HepG2 (cell line): Measurements from ENCODE around the gene CLIC1. TPM values are rescaled to one million over a fixed set of nuclear protein-coding genes. Genes with fewer than 3 reads are reported as not detected.

ENCODE experiments used
- EZH2 ChIP-seq: conservative IDR thresholded peaks from 2 replicates; pipeline ENCODE4 v1.6.1; 2012; ENCODE audit warnings: mild to moderate bottlenecking, low read depth, low read length, moderate library complexity
- FOXA3 ChIP-seq: IDR thresholded peaks from 2 replicates; pipeline ENCODE4 v1.6.1; 2016; ENCODE audit warnings: missing genetic modification reagents, missing compliant biosample characterization
- GATAD2A ChIP-seq: IDR thresholded peaks from 2 replicates; pipeline ENCODE4 v1.6.1; 2016
- KAT8 ChIP-seq: IDR thresholded peaks from 2 replicates; pipeline ENCODE4 v1.6.1; 2016; ENCODE audit warnings: missing genetic modification reagents, missing compliant biosample characterization
- MIER3 ChIP-seq: IDR thresholded peaks from 2 replicates; pipeline ENCODE4 v1.6.1; 2016; ENCODE audit warnings: missing compliant biosample characterization, borderline replicate concordance
- NONO ChIP-seq, 2 experiments: fragments of 450-650 bp in 1 of 2; sonication (generic) in 1 of 2; formaldehyde crosslinking in 1 of 2; IDR thresholded peaks in 1 of 2; conservative IDR thresholded peaks in 1 of 2; 2 replicates each; pipeline versions ENCODE4 v1.6.1 to v1.8.0; 2017 to 2022; ENCODE audit warnings: mild to moderate bottlenecking in 1 of 2, missing genetic modification reagents in 1 of 2, moderate library complexity in 1 of 2
- RELA ChIP-seq: sonication (generic); formaldehyde crosslinking; IDR thresholded peaks from 2 replicates; pipeline ENCODE4 v1.4.0; 2020; ENCODE audit warnings: missing genetic modification reagents
- RXRB ChIP-seq: IDR thresholded peaks from 2 replicates; pipeline ENCODE4 v1.6.1; 2016; ENCODE audit warnings: borderline replicate concordance, missing genetic modification reagents, missing compliant biosample characterization
- ZFP1 ChIP-seq: IDR thresholded peaks from 2 replicates; pipeline ENCODE4 v1.6.1; 2016
- ZFP91 ChIP-seq: sonication (generic); formaldehyde crosslinking; IDR thresholded peaks from 2 replicates; pipeline ENCODE4 v1.9.0; 2022; ENCODE audit warnings: missing genetic modification reagents, mild to moderate bottlenecking, borderline replicate concordance
- ZNF256 ChIP-seq: sonication (generic); formaldehyde crosslinking; conservative IDR thresholded peaks from 2 replicates; pipeline ENCODE4 v1.4.0; 2020; ENCODE audit warnings: missing genetic modification reagents
- ZNF280D ChIP-seq: sonication (generic); formaldehyde crosslinking; IDR thresholded peaks from 2 replicates; pipeline ENCODE4 v1.5.1; 2020; ENCODE audit warnings: mild to moderate bottlenecking, missing genetic modification reagents
- ZNF614 ChIP-seq: IDR thresholded peaks from 2 replicates; pipeline ENCODE4 v1.6.1; 2018; ENCODE audit warnings: missing biosample characterization, missing genetic modification reagents, inconsistent platforms, borderline replicate concordance
- ZNF687 ChIP-seq: sonication (generic); formaldehyde crosslinking; IDR thresholded peaks from 2 replicates; pipeline ENCODE4 v1.5.1; 2020; ENCODE audit warnings: mild to moderate bottlenecking, missing genetic modification reagents, moderate library complexity
- ZNF7 ChIP-seq: IDR thresholded peaks from 2 replicates; pipeline ENCODE4 v1.6.1; 2016; ENCODE audit warnings: missing biosample characterization, missing genetic modification reagents
- polyA plus RNA-seq, 8 experiments: library from polyadenylated mRNA; depleted of rRNA in 3 of 8; stranded (reverse) in 7 of 8; unstranded in 1 of 8; fragments of >200 nt; fragmentation: Illumina TruSeq in 4 of 8; extraction: Trizol in 4 of 8; gene quantifications; 2 replicates each; pipeline versions ENCODE4 v1.2.1 to v1.2.3, GENCODE V29; 2011 to 2016; ENCODE audit warnings: low read depth in 4 of 8, missing spikeins in 1 of 8, mixed read lengths in 1 of 8; ENCODE audit not compliant: insufficient read depth in 1 of 8
- total RNA-seq, 5 experiments: library from RNA; depleted of rRNA; stranded (reverse); fragments of >200 nt; fragmentation: Illumina TruSeq; extraction: Trizol; gene quantifications; 2 replicates each; pipeline ENCODE4 v1.2.3, GENCODE V29; 2016; ENCODE audit warnings: low read depth in 1 of 5
- TF ChIP-seq, protein P1 (sequence below): sonication (generic); formaldehyde crosslinking; IDR thresholded peaks from 2 replicates; pipeline ENCODE4 v1.4.0; 2020; ENCODE audit warnings: low read depth, missing genetic modification reagents

CLIC1 gene
- total and polyA plus RNA-seq, 2 of the 13 experiments (the other 11 are each of a cell fraction or from before 2014, with no cell fraction given): 602 to 891 TPM

DNA sequence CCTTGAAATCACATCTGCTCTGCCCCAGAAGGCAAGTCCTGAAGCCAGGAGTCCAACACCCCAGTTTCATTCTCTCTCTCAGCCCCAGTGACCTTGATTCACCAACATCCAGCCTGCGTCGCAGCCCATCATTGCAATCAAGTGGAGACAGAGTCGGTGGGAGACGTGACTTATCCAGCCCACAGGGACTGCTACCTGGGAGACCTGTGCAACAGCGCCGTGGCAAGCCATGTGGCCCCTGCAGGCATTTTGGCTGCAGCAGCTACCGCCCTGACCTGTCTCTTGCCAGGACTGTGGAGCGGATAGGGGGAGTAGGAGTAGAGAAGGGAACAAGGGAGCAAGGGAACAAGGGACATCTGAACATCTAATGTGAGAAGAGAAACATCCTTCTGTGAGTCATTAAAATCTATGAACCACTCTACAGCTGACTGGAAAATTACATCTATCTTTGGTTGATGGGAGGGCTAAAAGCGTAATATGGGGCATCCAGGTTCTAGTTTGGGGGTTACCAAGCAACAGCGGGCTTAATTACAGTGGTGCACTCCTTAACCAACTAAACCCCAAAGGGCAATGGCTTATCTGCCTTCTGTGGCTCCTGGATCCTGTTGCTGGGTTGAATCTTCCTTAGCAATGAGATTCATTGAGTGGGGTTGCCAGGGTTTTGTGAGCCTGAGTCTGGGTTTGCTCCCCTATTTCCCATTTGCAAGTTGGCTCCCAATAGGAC, 18.7 kb downstream of the CLIC1 start (continued):
- TF ChIP-seq ZNF614 (CRISPR knock-in tag) (peak; percentile 79; the same call in 1 of the 2 replicates), ZFP1 (0 out of 2 replicates have a peak, but pooled peaks have one; percentile 37), ZFP91 (CRISPR knock-in tag) (peak; percentile 71; the same call in 1 of the 2 replicates), ZNF7 (CRISPR knock-in tag) (no peak), MIER3 (CRISPR knock-in tag) (no peak; the same call in 1 of the 2 replicates), ZNF280D (no peak), KAT8 (0 out of 2 replicates have a peak, but pooled peaks have one; percentile 26), EZH2 (0 out of 2 replicates have a peak, but pooled peaks have one; percentile 45), RXRB (CRISPR knock-in tag) (peak; percentile 30; the same call in 1 of the 2 replicates), NONO (IDR thresholded peaks at IDR 0.05) (no peak), NONO (CRISPR knock-in tag; conservative IDR thresholded peaks at IDR 0.05) (no peak), ZNF256 (CRISPR knock-in tag) (no peak), RELA (no peak), GATAD2A (CRISPR knock-in tag) (peak; percentile 68), FOXA3 (0 out of 2 replicates have a peak, but pooled peaks have one; percentile 16), ZNF687 (peak; percentile 71)
- TF ChIP-seq, protein P1, sequence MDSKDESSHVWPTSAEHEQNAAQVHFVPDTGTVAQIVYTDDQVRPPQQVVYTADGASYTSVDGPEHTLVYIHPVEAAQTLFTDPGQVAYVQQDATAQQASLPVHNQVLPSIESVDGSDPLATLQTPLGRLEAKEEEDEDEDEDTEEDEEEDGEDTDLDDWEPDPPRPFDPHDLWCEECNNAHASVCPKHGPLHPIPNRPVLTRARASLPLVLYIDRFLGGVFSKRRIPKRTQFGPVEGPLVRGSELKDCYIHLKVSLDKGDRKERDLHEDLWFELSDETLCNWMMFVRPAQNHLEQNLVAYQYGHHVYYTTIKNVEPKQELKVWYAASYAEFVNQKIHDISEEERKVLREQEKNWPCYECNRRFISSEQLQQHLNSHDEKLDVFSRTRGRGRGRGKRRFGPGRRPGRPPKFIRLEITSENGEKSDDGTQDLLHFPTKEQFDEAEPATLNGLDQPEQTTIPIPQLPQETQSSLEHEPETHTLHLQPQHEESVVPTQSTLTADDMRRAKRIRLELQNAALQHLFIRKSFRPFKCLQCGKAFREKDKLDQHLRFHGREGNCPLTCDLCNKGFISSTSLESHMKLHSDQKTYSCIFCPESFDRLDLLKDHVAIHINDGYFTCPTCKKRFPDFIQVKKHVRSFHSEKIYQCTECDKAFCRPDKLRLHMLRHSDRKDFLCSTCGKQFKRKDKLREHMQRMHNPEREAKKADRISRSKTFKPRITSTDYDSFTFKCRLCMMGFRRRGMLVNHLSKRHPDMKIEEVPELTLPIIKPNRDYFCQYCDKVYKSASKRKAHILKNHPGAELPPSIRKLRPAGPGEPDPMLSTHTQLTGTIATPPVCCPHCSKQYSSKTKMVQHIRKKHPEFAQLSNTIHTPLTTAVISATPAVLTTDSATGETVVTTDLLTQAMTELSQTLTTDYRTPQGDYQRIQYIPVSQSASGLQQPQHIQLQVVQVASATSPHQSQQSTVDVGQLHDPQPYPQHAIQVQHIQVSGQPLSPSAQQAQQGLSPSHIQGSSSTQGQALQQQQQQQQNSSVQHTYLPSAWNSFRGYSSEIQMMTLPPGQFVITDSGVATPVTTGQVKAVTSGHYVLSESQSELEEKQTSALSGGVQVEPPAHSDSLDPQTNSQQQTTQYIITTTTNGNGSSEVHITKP (CRISPR knock-in tag): peak; percentile 50; the same call in 1 of the 2 replicates
